Left kidney (tissue), 1 donor: Measurements from ENCODE around the gene DOK3. TPM values are rescaled to one million over a fixed set of nuclear protein-coding genes. Genes with fewer than 3 reads are reported as not detected.

Experiments used
- polyA plus RNA-seq: library from polyadenylated mRNA; unstranded; fragments of 120-200 nt; gene quantifications from one replicate; pipeline ENCODE4 v1.2.1, GENCODE V29; 2013; ENCODE audit not compliant: insufficient read length

The DOK3 gene
- polyA plus RNA-seq, 1 donor = 5.3 TPM

Other genes starting within 250 kb of the DOK3 start
- gene RAB24, start 206.1 kb downstream of the DOK3 start, polyA plus RNA-seq = 23.7 TPM
- gene PRELID1, start 206.0 kb downstream of the DOK3 start, polyA plus RNA-seq = 85.3 TPM
- gene MXD3, start 197.9 kb downstream of the DOK3 start, polyA plus RNA-seq = 16.7 TPM
- 118 TPM for gene LMAN2, start 158.2 kb downstream of the DOK3 start, polyA plus RNA-seq
- 11.1 TPM for gene RGS14, start 151.9 kb downstream of the DOK3 start, polyA plus RNA-seq
- 200 TPM for gene SLC34A1, start 125.4 kb downstream of the DOK3 start, polyA plus RNA-seq
- 2.0 TPM for gene PFN3, start 109.2 kb downstream of the DOK3 start, polyA plus RNA-seq
- 14.6 TPM for gene F12, start 100.3 kb downstream of the DOK3 start, polyA plus RNA-seq
- gene GRK6, start 83.2 kb downstream of the DOK3 start, polyA plus RNA-seq = 24.2 TPM
- gene PRR7, start 63.0 kb downstream of the DOK3 start, polyA plus RNA-seq = 1.0 TPM
- gene DBN1, start 36.2 kb downstream of the DOK3 start, polyA plus RNA-seq = 175 TPM
- gene PDLIM7, start 12.2 kb downstream of the DOK3 start, polyA plus RNA-seq = 107 TPM
- 94.7 TPM for gene DDX41, start 7.1 kb upstream of the DOK3 start, polyA plus RNA-seq
- 93.8 TPM for gene FAM193B, start 44.7 kb upstream of the DOK3 start, polyA plus RNA-seq
- 139 TPM for gene TMED9, start 82.4 kb upstream of the DOK3 start, polyA plus RNA-seq
- 19.1 TPM for gene B4GALT7, start 90.3 kb upstream of the DOK3 start, polyA plus RNA-seq